GM12878 (cell line): Measurements from ENCODE around the gene POU2F1. TPM values are rescaled to one million over a fixed set of nuclear protein-coding genes. Genes with fewer than 3 reads are reported as not detected.
A peak's percentile ranks its signal among the peaks of the same experiment; 100 is the strongest.

Source experiments
- ATAC-seq: fragments of 200-7000 bp; cut with Tn5 transposase; 3 replicates; pipeline ENCODE4 v1.9.1; 2020; ENCODE audit warnings: mild to moderate bottlenecking, moderate library complexity
- BruUV-seq: library from RNA; stranded (reverse); fragments of 400-500 nt; replicated peaks from 2 replicates; lab custom pipeline; 2021; lab: Mats Ljungman, UMichigan
- CTCF ChIA-PET: fragments of 300-600 bp; sonication (Branson Sonifier 250); formaldehyde crosslinking; extraction: SDS; loops from one replicate; lab custom pipeline; 2021; ENCODE audit warnings: inconsistent platforms; lab: Yijun Ruan, JAX
- POLR2A ChIA-PET: fragments of 350-600 bp; formaldehyde crosslinking; extraction: SDS; loops from one replicate; lab custom pipeline; 2021; ENCODE audit warnings: inconsistent platforms; lab: Charles Lee
- RAD21 ChIA-PET: fragments of 300-600 bp; sonication (Branson Sonifier 250); formaldehyde crosslinking; loops from one replicate; lab custom pipeline; 2023; ENCODE audit warnings: antibody characterized with exemption; ENCODE audit not compliant: unreplicated experiment; lab: Charles Lee
- SMC1A ChIA-PET: fragments of 300-600 bp; sonication (Branson Sonifier 250); formaldehyde crosslinking; loops from one replicate; lab custom pipeline; 2023; ENCODE audit not compliant: unreplicated experiment, uncharacterized antibody; lab: Charles Lee
- DNase-seq: peaks from one replicate; pipeline ENCODE4 v3.0.0-alpha.2; 2011; ENCODE audit warnings: low read depth, low spot score
- FAIRE-seq: peaks from 3 replicates; lab custom pipeline; 2011; peaks lifted over from hg19 to GRCh38; lab: Jason Lieb, UNC
- H2AFZ ChIP-seq: 2 replicates; pipeline ENCODE4 v1.6.0; 2011; ENCODE audit warnings: low read depth, low read length, control low read depth; ENCODE audit not compliant: control insufficient read depth
- H3K27ac ChIP-seq: 2 replicates; pipeline ENCODE4 v1.5.1; 2011; ENCODE audit warnings: control low read depth; ENCODE audit not compliant: control insufficient read depth, insufficient read depth
- H3K27me3 ChIP-seq, 2 experiments: replicated peaks in 1 of 2; 2 replicates each; pipeline versions ENCODE4 v1.6.0 to v1.6.1; 2011; ENCODE audit warnings: low read length in 1 of 2; ENCODE audit not compliant: control insufficient read depth in 2 of 2, insufficient read depth in 2 of 2
- H3K36me3 ChIP-seq, 2 experiments: 2 replicates each; pipeline ENCODE4 v1.5.1; 2011; ENCODE audit warnings: low read length in 1 of 2; ENCODE audit not compliant: control insufficient read depth in 2 of 2, insufficient read depth in 2 of 2
- H3K4me1 ChIP-seq: 2 replicates; pipeline ENCODE4 v1.6.1; 2011; ENCODE audit warnings: mild to moderate bottlenecking, low read length, moderate library complexity, mixed read lengths; ENCODE audit not compliant: control insufficient read depth, insufficient read depth
- H3K4me2 ChIP-seq: 2 replicates; pipeline ENCODE4 v1.6.0; 2011; ENCODE audit warnings: control low read depth; ENCODE audit not compliant: control insufficient read depth, insufficient read depth
- H3K4me3 ChIP-seq: fragments of 200-600 bp; sonication (generic); 2 replicates; pipeline ENCODE4 v1.5.1; 2016
- H3K79me2 ChIP-seq: 2 replicates; pipeline ENCODE4 v1.6.0; 2011; ENCODE audit warnings: low read length; ENCODE audit not compliant: control insufficient read depth, insufficient read depth
- H3K9ac ChIP-seq: 2 replicates; pipeline ENCODE4 v1.8.0; 2011; ENCODE audit warnings: low read length, control low read depth, mixed read lengths; ENCODE audit not compliant: control insufficient read depth, insufficient read depth
- H3K9me3 ChIP-seq: replicated peaks from 3 replicates; pipeline ENCODE4 v1.5.1; 2011; ENCODE audit warnings: mild to moderate bottlenecking, low read length; ENCODE audit not compliant: control insufficient read depth, insufficient read depth
- H4K20me1 ChIP-seq: 2 replicates; pipeline ENCODE4 v1.6.0; 2011; ENCODE audit not compliant: control insufficient read depth, insufficient read depth
- MXI1 ChIP-seq: fragments of 150-350 bp; IDR thresholded peaks from 2 replicates; pipeline ENCODE4 v1.6.1; 2011; ENCODE audit warnings: low read depth, mild to moderate bottlenecking, inconsistent platforms, low read length, improper control_type of control experiment
- NFXL1 ChIP-seq: fragments of 450-650 bp; IDR thresholded peaks from 2 replicates; pipeline ENCODE4 v1.6.1; 2017; ENCODE audit warnings: antibody characterized with exemption, mild to moderate bottlenecking, borderline replicate concordance
- PAX8 ChIP-seq: fragments of 450-650 bp; IDR thresholded peaks from 2 replicates; pipeline ENCODE4 v1.6.1; 2017; ENCODE audit warnings: mild to moderate bottlenecking, moderate library complexity
- ZBED1 ChIP-seq: IDR thresholded peaks from 2 replicates; pipeline ENCODE4 v1.6.1; 2016; ENCODE audit warnings: borderline replicate concordance
- ZNF592 ChIP-seq: fragments of 450-650 bp; IDR thresholded peaks from 2 replicates; pipeline ENCODE4 v1.6.1; 2017; ENCODE audit warnings: mild to moderate bottlenecking, moderate library complexity
- WGBS: methylation state at CpG from one replicate; pipeline ENCODE4 v1.1.6; 2016; ENCODE audit warnings: low lambda C conversion rate; ENCODE audit not compliant: insufficient replicate concordance, insufficient coverage; ENCODE audit errors: missing lambda C conversion rate; 5-methylcytosine and 5-hydroxymethylcytosine counted together
- in situ Hi-C: fragments of 300-500 bp; cut with MboI; formaldehyde crosslinking; loops from 9 replicates; pipeline ENCODE4 v1.14.3; 2018; ENCODE audit warnings: mixed read lengths
- intact Hi-C: fragments of 100-400 bp; cut with micrococcal nuclease; formaldehyde crosslinking; loops from one replicate; pipeline ENCODE4 v1.14.2; 2022; ENCODE audit not compliant: unreplicated experiment
- polyA plus RNA-seq, 11 experiments: library from polyadenylated mRNA; depleted of rRNA in 4 of 11; unstranded in 6 of 11; stranded (reverse) in 5 of 11; fragments of >200 nt; fragmentation: Nextera tagmentation in 4 of 11; fragmentation: Illumina TruSeq in 1 of 11; extraction: Ambion mirVana in 4 of 11; extraction: Trizol in 1 of 11; gene quantifications; 1 replicate in 1 of 11; 2 replicates in 10 of 11; pipeline versions ENCODE4 v1.2.1 to v1.2.3, GENCODE V29; 2011 to 2016; ENCODE audit warnings: inconsistent platforms in 2 of 11, missing spikeins in 2 of 11, low read depth in 1 of 11
- total RNA-seq, 4 experiments: library from RNA; depleted of rRNA in 3 of 4; stranded (reverse); fragments of >200 nt in 3 of 4; fragmentation: Illumina TruSeq in 1 of 4; extraction: Trizol in 1 of 4; gene quantifications; 2 replicates each; pipeline versions ENCODE4 v1.2.1 to v1.2.3, GENCODE V29; 2013 to 2021
- TF ChIP-seq, protein P1 (sequence below): IDR thresholded peaks from 2 replicates; pipeline ENCODE4 v1.6.1; 2011; ENCODE audit warnings: borderline replicate concordance, low read depth, mild to moderate bottlenecking, moderate library complexity, low read length; ENCODE audit not compliant: insufficient read depth, poor library complexity, severe bottlenecking
- TF ChIP-seq, protein P2 (sequence below): fragments of 450-650 bp; IDR thresholded peaks from 2 replicates; pipeline ENCODE4 v1.6.1; 2016; ENCODE audit warnings: mild to moderate bottlenecking

The POU2F1 gene
- total and polyA plus RNA-seq, 10 of the 15 experiments (the other 5 are each of a cell fraction or from before 2014, with no cell fraction given): 2.5 to 21.7 (median 12.5) TPM

GRCh38 chr1:167456524-167456923 lies 235.8 kb downstream of the POU2F1 start:
- intact Hi-C loops (loop anchor here (5.0 kb wide), 2 partner anchors 76 to 231 kb away; no protein-coding TSS in a partner anchor), in situ Hi-C loops (no loop called here)
- H3K36me3 ChIP-seq: no peaks in the 10 kb centered on the region
- H3K4me1 ChIP-seq: peaks cover 5% of the 10 kb centered on the region
- ChIA-PET SMC1A (interaction anchor here (0.5 to 5.2 kb wide), 8 partner anchors 8 to 959 kb away, joined by 3 to 34 read pairs (median 4); no protein-coding TSS in a partner anchor), RAD21 (interaction anchor here (0.7 to 5.5 kb wide), 8 partner anchors 9 to 398 kb away, joined by 3 to 35 read pairs (median 4); partner anchors contain the start of gene CREG1), POLR2A (interaction anchor here (0.7 to 2.1 kb wide), 2 partner anchors 9 to 44 kb away, joined by 3 to 6 read pairs; no protein-coding TSS in a partner anchor), CTCF (interaction anchor here (0.7 to 4.2 kb wide), 12 partner anchors 9 to 231 kb away, joined by 3 to 32 read pairs (median 4); no protein-coding TSS in a partner anchor)
- H3K9ac ChIP-seq: no peak overlapping the region
- TF ChIP-seq PAX8 (no peak), MXI1 (no peak), ZBED1 (no peak), NFXL1 (no peak), ZNF592 (no peak)
- TF ChIP-seq, protein P1, sequence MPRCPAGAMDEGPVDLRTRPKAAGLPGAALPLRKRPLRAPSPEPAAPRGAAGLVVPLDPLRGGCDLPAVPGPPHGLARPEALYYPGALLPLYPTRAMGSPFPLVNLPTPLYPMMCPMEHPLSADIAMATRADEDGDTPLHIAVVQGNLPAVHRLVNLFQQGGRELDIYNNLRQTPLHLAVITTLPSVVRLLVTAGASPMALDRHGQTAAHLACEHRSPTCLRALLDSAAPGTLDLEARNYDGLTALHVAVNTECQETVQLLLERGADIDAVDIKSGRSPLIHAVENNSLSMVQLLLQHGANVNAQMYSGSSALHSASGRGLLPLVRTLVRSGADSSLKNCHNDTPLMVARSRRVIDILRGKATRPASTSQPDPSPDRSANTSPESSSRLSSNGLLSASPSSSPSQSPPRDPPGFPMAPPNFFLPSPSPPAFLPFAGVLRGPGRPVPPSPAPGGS: no peak
- TF ChIP-seq, protein P2, sequence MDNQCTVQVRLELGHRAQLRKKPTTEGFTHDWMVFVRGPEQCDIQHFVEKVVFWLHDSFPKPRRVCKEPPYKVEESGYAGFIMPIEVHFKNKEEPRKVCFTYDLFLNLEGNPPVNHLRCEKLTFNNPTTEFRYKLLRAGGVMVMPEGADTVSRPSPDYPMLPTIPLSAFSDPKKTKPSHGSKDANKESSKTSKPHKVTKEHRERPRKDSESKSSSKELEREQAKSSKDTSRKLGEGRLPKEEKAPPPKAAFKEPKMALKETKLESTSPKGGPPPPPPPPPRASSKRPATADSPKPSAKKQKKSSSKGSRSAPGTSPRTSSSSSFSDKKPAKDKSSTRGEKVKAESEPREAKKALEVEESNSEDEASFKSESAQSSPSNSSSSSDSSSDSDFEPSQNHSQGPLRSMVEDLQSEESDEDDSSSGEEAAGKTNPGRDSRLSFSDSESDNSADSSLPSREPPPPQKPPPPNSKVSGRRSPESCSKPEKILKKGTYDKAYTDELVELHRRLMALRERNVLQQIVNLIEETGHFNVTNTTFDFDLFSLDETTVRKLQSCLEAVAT: no peak
- H4K20me1 ChIP-seq: no peaks in the 10 kb centered on the region
- H3K4me2 ChIP-seq: no peak overlapping the region
- ATAC-seq: peak; percentile 5; the same call in 2 of the 3 replicates
- H3K27ac ChIP-seq: no peak overlapping the region
- DNase-seq: no peak
- no peak for FAIRE-seq
- no peak overlapping the region for H2AFZ ChIP-seq
- no peaks in the 10 kb centered on the region for H3K27me3 ChIP-seq
- no peaks in the 10 kb centered on the region for H3K79me2 ChIP-seq
- no TSS peak for BruUV-seq
- no peak overlapping the region for H3K4me3 ChIP-seq
- 77% methylated on average over 5 of the region's 5 CpGs for WGBS
- H3K9me3 ChIP-seq: no peaks in the 10 kb centered on the region
